NB4 (cell line): ENCODE results near the gene MRPS15.

Experiments used
- DNase-seq: peaks from one replicate; pipeline ENCODE4 v3.0.0; 2010; ENCODE audit warnings: low read depth
- H3K4me3 ChIP-seq: one replicate; pipeline ENCODE4 v1.5.1; 2011; ENCODE audit warnings: mild to moderate bottlenecking, low read depth, low read length, moderate library complexity
- MAX ChIP-seq: IDR thresholded peaks from 2 replicates; pipeline ENCODE4 v1.6.1; 2011; ENCODE audit warnings: low read depth, low read length
- MYC ChIP-seq: IDR thresholded peaks from 2 replicates; pipeline ENCODE4 v1.6.1; 2011; ENCODE audit warnings: low read depth, low read length
- POLR2A ChIP-seq: IDR thresholded peaks from 2 replicates; pipeline ENCODE4 v1.6.1; 2011; ENCODE audit warnings: mild to moderate bottlenecking; ENCODE audit not compliant: insufficient read length; ENCODE audit errors: extremely low read depth
- TF ChIP-seq, protein P1 (sequence below): IDR thresholded peaks from one replicate; pipeline ENCODE4 v1.5.1; 2012; ENCODE audit warnings: low read depth, low read length

Gene MRPS15

DNA sequence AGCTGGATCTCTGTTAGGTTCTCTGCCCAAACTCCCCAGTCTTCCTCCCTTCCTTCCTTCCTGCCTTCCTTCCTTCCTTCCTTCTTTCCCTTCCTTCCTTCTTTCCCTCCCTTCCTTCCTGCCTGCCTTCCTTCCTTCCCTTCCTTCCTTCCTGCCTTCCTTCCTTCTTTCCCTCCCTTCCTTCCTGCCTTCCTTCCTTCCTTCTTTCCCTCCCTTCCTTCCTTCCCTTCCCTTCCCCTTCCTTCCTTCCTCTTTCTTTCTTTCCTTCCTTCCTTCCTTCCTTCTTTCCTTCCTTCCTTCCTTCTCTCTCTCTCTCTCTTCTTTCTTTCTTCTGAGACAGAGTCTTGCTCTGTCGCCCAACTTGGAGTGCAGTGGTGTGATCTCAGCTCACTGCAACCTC lies 57.7 kb downstream of the MRPS15 start:
- no peak for DNase-seq
- H3K4me3 ChIP-seq = no peak overlapping the region
- TF ChIP-seq MAX = no peak
- TF ChIP-seq, protein P1, sequence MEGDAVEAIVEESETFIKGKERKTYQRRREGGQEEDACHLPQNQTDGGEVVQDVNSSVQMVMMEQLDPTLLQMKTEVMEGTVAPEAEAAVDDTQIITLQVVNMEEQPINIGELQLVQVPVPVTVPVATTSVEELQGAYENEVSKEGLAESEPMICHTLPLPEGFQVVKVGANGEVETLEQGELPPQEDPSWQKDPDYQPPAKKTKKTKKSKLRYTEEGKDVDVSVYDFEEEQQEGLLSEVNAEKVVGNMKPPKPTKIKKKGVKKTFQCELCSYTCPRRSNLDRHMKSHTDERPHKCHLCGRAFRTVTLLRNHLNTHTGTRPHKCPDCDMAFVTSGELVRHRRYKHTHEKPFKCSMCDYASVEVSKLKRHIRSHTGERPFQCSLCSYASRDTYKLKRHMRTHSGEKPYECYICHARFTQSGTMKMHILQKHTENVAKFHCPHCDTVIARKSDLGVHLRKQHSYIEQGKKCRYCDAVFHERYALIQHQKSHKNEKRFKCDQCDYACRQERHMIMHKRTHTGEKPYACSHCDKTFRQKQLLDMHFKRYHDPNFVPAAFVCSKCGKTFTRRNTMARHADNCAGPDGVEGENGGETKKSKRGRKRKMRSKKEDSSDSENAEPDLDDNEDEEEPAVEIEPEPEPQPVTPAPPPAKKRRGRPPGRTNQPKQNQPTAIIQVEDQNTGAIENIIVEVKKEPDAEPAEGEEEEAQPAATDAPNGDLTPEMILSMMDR = no peak
- TF ChIP-seq MYC = no peak
- no peak for TF ChIP-seq POLR2A
